HEK293T (cell line): ENCODE measurements around the gene CCDC92.

Experiments used
- ARNT ChIP-seq: fragments of 450-650 bp; IDR thresholded peaks from 2 replicates; pipeline ENCODE4 v1.6.1; 2017; ENCODE audit warnings: mild to moderate bottlenecking
- BHLHE40 ChIP-seq: fragments of 450-650 bp; IDR thresholded peaks from 2 replicates; pipeline ENCODE4 v1.6.1; 2016; ENCODE audit warnings: mild to moderate bottlenecking, moderate library complexity, borderline replicate concordance
- FOXK2 ChIP-seq: fragments of 450-650 bp; IDR thresholded peaks from 2 replicates; pipeline ENCODE4 v1.6.1; 2016; ENCODE audit warnings: mild to moderate bottlenecking
- LEF1 ChIP-seq: fragments of 450-650 bp; IDR thresholded peaks from 2 replicates; pipeline ENCODE4 v1.6.1; 2017; ENCODE audit warnings: mild to moderate bottlenecking, borderline replicate concordance

GRCh38 chr12:123891011-123891410 lies 81.6 kb downstream of the CCDC92 start:
- TF ChIP-seq FOXK2 (no peak), ARNT (no peak), LEF1 (no peak), BHLHE40 (no peak)
